HG02623 (cell line): Measurements from ENCODE around the gene B4GALT5.
"Not testable (repeated sequence)": the region's sequence is repeated elsewhere in the genome, so short reads cannot be mapped to it uniquely, and the experiment has no call there.

Source experiments
- ATAC-seq: cut with Tn5 transposase; IDR thresholded peaks from one replicate; pipeline ENCODE4 v1.9.1; 2021; ENCODE audit warnings: moderate library complexity; ENCODE audit not compliant: unreplicated experiment

Gene B4GALT5

GRCh38 chr20:49737260-49737659, 23.6 kb upstream of the B4GALT5 start:
- ATAC-seq: no peak

GRCh38 chr20:49729780-49730179, 16.1 kb upstream of the B4GALT5 start:
- no peak for ATAC-seq

- no peak for ATAC-seq
Measured at GRCh38 chr20:49727894-49728885, 14.5 kb upstream of the B4GALT5 start.

- no peak for ATAC-seq
Measured at GRCh38 chr20:49727478-49727877, 13.8 kb upstream of the B4GALT5 start.

- no peak for ATAC-seq
Measured at GRCh38 chr20:49725694-49726093, 12.0 kb upstream of the B4GALT5 start.

- not testable (repeated sequence) for ATAC-seq
Measured at GRCh38 chr20:49725224-49725606, 11.5 kb upstream of the B4GALT5 start.

- ATAC-seq: no peak
Measured at GRCh38 chr20:49724408-49725223, 10.9 kb upstream of the B4GALT5 start.

- not testable (repeated sequence) for ATAC-seq
Measured at GRCh38 chr20:49723758-49724157, 10.1 kb upstream of the B4GALT5 start.

- not testable (repeated sequence) for ATAC-seq
Measured at GRCh38 chr20:49721326-49721725, 7.6 kb upstream of the B4GALT5 start.

- no peak for ATAC-seq
Measured at GRCh38 chr20:49715466-49715865, 1.8 kb upstream of the B4GALT5 start.

- ATAC-seq: peak; percentile 38
Measured at GRCh38 chr20:49712996-49713752, 504 bp downstream of the B4GALT5 start.

GRCh38 chr20:49712646-49712995, 1.1 kb downstream of the B4GALT5 start:
- ATAC-seq: no peak

- no peak for ATAC-seq
Measured at GRCh38 chr20:49712118-49712517, 1.6 kb downstream of the B4GALT5 start.

- ATAC-seq: no peak
Measured at GRCh38 chr20:49711667-49711987, 2.1 kb downstream of the B4GALT5 start.

- ATAC-seq: no peak
Measured at GRCh38 chr20:49710971-49711666, 2.6 kb downstream of the B4GALT5 start.

- ATAC-seq: no peak
Measured at GRCh38 chr20:49707118-49707517, 6.6 kb downstream of the B4GALT5 start.

GRCh38 chr20:49706630-49707091, 7.0 kb downstream of the B4GALT5 start:
- no peak for ATAC-seq

- not testable (repeated sequence) for ATAC-seq
Measured at GRCh38 chr20:49705893-49706292, 7.8 kb downstream of the B4GALT5 start.

GRCh38 chr20:49705358-49705757, 8.3 kb downstream of the B4GALT5 start:
- no peak for ATAC-seq

GRCh38 chr20:49704932-49705336, 8.7 kb downstream of the B4GALT5 start:
- no peak for ATAC-seq
